D341Med (cell line): ENCODE measurements around the gene AMZ2.
"Not testable (repeated sequence)": the region's sequence is repeated elsewhere in the genome, so short reads cannot be mapped to it uniquely, and the experiment has no call there.

Source experiments
- DNase-seq: peaks from one replicate; pipeline ENCODE4 v3.0.0; 2012; ENCODE audit warnings: low spot score

Gene AMZ2

DNA sequence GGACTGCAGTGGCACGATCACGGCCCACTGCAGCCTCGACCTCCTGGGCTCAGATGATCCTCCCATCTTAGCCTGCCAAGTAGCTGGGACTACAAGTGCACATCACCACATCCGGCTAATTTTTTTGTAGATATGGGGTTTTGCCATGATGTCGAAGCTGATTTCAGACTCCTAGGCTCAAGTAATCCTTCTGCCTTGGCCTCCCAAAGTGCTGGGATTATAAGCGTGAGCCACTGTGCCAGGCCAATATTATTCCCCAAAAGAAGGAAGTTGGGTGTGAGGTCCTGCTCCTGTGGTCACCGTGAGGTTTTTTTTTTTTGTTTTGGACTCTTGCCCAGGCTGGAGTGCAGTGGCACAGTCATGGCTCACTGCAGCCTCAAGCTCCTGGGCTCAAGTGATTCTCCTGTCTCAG is 1.5 kb downstream of the AMZ2 start:
- DNase-seq: no peak

DNA sequence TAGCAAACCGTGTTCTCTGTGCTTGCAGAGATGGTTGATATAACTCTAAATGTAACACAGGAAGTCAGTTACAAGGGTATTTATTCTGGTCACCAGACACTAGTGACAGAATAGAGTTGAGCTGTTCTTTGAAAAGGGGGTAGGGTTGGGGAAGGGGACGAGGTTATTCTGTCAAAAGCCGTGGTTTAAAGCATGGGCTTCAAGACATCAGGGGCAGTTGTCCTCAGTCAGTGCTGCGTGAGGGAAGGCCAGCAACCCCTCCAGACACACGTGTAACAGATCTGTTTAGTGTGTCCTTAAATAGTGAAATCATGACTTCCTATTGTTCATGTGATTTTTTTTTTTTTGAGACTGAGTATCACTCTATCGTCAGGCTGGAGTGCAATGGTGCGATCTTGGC is 5.6 kb downstream of the AMZ2 start:
- not testable (repeated sequence) for DNase-seq

DNA sequence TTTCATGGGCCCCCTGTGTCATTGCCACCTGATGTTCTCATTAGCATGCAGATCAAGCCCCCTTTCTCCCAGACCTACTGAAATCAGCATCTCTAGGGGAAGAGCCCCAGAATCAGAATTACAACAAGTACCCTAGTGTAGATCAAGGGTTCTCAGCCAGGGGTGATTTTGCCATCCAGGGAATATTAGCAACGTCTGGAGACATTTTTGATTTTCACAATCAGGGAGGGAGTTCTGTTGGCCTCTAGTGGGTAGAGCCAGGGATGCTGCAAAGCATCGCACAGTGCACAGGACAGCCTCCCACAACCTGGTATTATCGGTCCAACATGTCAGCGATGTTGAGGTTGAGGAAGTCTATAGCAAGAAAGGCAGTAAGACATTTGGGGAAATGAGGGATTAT is 7.3 kb downstream of the AMZ2 start:
- DNase-seq: no peak

DNA sequence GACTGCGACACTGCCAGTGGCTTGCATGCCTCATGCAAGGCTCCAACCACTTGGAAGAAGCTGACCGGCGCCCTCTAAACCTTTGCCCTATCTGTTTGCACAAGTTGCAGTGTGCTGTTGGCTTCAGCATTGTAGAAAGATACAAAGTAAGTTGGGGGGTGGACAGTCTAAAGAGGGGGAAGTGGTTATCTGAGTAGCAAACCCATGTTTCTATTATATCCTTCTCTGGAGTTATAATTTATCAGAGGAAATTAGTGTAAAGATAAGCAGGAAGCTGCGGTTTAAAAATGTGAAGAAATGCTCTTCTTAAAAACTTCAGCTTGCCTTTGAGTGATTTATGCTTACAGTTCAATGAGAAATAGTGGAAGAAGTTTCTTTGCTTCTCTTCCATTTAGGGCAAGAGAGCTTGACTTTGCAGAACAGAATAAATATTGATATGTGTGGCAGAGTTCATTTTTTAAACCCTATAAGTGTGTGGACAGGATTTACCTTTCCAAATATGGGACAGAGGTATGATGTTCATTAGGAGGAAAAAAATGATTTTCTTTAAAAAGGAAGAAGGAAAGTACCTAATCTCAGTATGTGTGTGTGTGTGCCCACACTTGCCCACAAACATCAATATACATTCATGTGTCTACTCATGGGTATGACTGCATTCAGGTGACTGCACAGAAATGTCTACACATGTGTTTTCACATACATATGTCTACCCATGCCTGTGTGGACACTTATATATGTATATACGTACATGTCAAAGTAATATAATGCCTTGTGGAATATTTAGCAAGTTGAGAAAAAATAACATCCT is 8.1 kb downstream of the AMZ2 start:
- no peak for DNase-seq

DNA sequence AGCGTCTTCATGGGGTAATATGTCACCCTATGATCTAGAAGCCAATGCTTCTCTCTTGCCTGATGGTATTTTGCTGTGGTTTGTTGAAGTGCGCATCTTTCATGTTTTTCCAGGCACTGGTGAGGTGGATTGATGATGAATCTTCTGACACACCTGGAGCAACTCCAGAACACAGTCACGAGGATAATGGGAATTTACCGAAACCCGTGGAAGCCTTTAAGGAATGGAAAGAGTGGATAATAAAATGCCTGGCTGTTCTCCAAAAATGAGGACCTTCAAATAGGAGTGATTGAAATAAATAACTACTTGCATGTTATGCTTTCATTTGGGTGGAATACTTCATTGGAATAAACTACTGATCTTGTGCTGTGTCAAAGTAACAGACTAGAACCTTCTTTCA is 8.9 kb downstream of the AMZ2 start:
- DNase-seq: not testable (repeated sequence)

DNA sequence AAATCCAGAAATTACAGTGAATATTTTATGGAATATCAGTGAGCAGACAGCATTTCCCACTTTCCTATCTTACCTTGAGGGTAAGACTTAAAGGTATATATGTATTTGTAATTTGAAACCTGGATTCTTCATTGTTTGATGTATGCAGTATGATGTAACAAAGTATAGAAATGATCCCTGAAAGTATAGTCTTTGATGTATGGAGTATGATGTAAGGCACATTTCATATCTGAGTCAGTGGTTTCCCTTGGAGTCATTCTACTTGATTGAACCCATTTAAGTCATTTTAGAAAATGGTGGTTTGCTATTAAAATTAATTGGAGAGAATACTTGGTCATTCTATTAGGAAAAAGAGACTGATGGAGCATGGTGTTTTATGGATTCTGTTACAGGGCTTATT is 10.1 kb downstream of the AMZ2 start:
- DNase-seq: no peak

DNA sequence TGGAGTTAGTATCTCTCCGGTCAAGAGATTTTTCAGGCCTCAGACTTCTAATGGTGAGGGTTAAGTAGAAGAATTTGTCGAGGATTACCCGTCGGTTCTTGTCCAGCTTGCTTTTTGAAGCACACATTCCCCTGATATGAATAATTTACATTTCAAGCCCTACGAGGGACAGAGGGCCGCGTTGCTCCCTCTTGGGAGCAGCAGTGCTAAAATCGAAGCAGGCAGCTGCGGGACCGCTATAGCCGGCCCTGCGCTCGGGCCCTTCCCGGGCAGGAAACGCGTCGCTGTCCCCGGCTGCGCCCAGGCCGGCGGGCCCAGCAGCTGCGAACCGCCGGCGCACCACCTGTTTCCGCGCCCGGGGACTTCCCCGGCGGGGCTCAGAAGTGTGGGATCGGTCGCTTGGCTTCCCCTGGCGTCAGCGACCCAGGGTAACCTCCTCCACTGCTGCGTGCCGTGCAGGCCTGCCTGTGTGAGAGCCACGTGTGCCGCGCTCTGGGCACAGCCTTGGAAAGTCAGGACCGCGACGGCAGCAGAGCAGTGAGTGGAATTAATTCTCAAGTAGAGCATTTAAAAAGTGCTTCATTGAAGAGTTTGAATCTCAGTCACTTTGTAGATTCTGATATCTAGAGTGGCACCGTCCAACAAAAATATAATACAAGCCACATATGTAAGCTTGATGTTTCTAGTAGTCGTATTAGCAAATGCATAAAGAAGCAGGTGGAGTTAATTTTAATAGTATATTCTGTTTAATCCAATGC is 11.2 kb downstream of the AMZ2 start:
- peak; percentile 66 for DNase-seq

DNA sequence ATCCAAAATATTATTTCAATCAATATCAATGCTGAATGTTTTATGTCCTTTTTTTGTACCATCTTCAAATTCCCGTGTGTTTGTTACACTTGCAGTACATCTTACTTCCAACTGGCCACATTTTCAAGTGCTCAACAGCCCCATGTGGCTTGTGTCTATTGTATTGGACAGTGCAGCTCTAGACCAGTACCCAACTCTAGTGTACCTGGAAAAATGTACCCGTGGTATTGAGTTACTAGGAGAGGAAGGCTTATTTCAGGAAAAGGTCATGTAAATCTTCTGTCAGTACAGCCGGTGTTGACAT is 11.8 kb downstream of the AMZ2 start:
- not testable (repeated sequence) for DNase-seq

DNA sequence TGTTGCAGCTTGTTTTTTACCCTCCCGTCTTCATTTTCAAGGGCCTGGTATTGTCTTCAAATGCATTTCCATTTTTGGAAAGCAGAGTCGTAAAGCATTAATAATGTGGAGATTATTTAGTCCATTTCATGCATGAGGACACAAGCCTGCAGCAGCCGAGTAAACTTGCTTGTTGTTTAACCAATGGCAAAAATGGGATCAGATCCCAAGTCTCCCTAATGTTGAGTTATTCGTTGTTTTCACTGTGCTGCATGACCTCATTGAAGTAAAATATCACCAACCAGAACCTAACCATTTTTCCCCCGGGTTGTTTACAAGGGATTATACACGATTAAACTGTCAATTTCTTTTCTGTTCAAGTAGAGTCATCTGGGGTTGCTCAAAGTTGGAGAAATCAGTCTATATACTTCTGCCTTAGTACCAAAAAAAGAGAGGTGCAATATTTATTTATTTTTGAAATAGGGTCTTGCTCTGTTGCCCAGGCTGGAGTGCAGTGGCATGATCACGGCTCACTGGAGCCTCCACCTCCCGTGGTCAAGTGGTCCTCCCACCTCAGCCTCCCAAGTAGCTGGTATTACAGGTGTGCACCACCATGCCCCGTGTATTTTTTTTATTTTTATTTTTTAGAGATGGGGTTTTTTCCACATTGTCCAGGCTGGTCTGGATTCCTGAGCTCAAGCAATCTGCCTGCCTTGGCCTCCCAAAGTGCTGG is 12.4 kb downstream of the AMZ2 start:
- no peak for DNase-seq

DNA sequence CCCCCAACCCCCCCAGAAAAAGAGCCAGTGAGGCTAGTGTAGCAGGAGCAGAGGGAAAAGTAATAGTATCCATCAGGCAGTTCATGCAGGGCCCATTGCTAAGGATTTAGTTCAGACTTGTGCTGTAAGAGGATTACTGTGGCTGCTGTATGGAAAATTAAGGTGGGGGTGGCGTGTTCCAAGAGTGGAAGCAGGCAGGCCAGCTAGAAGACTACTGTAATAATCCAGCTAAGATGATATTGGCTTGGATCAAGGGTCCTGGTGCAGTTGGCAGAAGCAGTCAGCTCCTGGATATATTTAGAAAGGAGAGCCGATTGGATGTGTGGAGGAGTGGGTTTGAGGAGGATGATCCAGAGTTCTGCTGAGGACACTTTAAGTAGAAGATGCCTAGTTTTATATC is 14.6 kb downstream of the AMZ2 start:
- DNase-seq: peak; percentile 83

DNA sequence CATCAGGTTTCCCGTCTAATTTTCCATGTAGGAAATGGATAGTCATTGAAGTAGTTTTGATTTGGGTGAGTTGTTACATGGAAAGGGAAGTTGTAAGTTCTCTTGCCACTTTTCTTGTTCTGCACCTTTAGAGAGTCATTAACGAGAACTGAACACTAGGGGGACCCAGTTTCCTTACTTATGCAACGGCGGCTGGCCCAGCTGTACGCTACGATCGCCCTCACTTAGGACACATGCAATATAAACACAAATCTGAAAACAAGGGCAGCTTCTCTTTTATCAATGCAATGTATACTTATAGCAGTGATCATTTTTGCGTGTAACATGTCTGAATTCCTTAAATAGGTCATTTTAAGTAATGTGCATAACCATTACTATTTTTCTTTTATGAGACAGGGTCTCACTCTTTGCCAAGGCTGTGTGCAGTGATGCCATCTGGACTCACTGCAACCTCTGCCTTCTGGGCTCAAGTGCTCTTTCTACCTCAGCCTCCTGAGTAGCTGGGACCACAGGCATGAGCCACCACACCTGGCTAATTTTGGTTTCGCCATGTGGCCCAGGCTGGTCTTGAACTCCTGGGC is 15.3 kb downstream of the AMZ2 start:
- not testable (repeated sequence) for DNase-seq

DNA sequence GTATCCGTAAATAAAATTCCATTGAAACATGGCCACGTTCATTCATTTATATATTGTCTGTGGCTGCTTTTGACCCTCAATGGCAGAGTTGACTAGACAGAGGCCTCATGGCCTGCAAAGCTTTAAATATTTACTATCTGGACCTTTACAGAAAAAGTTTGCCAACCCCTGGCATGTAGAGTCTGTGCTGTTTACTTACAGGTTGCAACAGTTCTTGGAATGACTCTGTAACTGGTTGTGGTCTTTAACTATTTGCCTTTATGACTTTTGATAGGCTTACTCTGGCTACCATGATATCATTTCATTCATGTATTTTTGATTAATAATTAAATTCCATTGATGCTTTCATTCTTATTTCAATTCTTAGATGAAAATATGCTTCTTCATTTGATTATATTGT is 18.0 kb downstream of the AMZ2 start:
- not testable (repeated sequence) for DNase-seq

DNA sequence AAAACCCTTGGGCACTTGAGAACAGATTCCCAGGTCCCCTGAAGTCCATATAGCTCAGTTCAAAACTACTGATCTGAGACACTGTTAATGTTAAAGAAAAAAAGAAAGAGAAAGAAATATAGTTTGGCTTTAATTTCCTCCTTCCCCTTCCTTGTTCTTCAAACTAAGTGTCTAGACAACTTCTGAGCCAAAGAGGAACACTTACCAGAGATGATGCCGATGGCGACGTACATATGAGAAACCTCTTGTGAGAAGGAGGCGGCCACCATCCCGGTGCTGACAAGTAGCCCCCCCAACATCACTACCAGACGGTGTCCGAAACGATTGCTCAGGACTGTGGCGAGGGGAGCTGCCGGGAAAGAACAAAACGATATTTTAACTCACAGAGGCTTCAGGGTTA is 25.9 kb downstream of the AMZ2 start:
- no peak for DNase-seq

DNA sequence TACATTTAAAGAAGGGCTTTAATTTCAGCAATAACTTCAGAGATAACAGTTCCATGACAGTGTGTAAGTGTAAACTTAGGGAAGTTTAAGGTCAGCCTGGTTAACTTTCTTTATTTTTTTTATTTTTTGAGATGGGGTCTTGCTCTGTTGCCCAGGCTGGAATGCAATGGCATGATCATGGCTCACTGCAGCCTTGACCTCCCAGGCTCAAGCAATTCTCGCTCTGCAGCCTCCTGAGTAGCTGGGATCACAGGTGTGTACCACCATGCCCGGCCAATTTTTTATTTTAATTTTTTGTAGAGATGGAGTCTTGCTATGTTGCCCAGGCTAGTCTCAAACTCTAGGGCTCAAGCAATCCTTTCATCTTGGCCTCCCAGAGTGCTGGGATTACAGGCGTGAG is 28.5 kb downstream of the AMZ2 start:
- not testable (repeated sequence) for DNase-seq

DNA sequence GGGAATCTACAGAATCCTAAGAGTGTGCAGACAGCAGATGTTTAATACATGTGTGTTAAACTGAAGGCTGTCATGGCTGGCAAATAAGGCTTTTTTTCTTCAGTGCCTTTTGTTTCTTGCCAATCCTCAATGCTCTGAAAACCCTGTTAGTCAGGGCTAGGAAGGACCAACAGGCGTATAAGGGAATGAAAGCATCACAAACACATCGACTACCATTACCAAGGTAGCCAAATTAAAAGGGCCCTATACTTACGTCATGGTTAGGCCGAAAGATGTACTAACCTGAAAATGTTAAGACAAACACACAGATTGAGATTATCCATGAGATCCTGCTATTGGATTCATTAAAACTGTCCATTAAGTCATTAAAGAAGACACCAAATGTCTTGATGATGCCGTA is 30.0 kb downstream of the AMZ2 start:
- no peak for DNase-seq

DNA sequence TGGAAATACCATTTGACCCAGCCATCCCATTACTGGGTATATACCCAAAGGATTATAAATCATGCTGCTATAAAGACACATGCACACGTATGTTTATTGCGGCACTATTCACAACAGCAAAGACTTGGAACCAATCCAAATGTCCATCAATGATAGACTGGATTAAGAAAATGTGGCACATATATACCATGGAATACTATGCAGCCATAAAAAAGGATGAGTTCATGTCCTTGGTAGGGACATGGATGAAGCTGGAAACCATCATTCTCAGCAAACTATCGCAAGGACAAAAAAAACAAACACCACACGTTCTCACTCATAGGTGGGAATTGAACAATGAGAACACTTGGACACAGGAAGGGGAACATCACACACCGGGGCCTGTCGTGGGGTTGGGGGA is 34.1 kb downstream of the AMZ2 start:
- DNase-seq: not testable (repeated sequence)

DNA sequence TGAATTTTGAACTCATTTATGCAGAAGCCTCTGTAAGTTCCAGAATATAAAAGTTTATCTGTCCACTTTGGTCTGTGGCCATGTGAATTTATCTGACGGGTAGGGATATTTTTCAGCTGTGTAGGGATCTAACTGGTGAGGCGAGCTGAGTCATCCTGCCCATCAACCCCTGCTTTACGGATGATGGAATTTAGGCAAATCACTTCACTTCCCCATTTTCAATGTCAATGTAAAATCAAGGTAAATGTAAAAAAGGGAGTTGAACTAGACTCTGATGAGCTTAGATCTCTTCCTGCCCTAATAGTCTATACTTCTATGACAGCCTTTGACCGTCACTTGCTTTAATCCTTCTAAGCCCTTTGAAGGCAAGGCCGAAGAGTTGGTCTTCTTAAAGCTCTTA is 40.5 kb downstream of the AMZ2 start:
- no peak for DNase-seq

DNA sequence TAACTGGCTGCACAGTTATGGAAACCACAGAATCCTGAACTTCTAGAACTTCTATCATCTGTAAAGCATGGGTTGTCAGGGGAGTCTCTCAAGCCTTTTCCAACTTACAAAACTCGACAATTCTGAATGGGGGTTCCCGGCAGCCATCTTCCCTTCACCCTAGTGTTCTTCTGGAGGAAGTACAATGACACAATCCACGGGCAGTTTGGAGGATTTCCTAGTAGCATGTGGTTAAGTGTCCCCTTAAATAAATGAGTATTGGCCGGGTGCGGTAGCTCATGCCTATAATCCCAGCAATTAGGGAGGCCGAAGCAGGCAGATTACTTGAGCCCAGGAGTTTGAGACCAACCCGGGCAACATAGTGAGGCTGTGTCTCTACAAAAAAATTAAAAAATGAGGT is 41.0 kb downstream of the AMZ2 start:
- DNase-seq: no peak

DNA sequence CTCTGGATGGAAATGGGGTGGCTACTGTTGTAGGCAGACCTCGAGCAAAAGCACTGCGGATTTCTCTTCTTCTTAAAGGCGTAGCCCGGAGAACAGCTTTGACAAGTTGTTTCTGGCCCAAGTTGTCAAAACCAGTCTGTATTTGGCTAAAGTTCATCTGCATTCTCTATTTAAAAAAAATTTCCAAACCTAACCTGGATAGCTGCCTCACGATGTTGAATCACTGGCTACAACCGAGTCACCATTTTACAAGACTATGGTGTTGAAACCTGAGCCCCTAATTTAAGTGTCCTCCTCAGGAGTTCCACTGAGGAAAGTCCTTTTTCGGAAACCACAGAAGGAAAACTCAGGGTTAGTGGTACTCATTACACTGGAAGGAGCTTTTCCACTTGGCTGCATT is 41.6 kb downstream of the AMZ2 start:
- no peak for DNase-seq

DNA sequence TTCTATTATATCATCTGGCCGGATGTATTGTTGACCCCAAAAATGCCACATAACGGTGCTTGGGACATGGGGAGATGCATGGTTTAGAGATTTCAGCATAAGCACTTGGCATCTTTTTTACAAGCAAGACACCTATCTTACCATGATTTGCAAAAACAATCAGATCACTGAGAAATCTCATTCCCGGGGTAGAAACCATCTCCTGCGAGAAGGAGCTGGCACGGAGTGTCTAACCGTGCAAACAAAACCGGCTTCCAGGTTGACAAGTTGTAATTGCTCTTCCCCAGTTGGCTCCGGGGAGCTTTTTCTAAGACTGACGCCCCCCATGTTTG is 42.1 kb downstream of the AMZ2 start:
- DNase-seq: no peak

DNA sequence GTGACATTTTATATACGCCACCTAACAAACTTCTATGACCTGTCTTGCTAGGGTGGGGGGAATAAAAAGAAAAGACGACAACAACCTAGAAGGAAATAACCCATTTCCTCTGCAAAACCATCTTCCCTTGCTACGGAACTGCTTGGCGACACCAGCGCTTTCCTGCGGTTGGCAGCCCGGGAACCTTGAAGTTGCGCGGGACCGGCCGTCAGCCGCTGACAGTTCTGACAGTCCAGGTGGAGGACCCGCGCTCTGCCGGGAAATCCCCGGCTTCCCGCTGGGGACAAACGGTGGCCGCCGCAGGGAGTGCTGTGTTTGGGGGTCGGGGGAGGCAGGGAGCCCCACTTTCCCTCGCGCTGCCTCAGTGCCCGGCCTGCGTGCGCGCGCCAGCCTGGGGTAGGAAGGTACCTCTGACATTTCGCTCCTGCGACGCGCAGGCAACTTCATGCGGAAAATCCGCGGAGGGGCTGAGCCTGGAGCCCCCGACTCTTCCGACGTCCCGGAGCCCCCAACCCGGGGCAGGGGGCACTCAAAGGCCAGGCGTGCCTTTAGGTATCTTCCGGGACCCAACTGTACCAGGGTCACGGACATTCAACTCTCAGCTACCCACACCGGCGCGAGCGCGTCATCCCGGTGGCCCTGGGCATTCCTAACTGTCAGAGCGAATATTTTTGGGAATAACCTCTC is 42.6 kb downstream of the AMZ2 start:
- peak; percentile 74 for DNase-seq
